Right renal cortex interstitium (tissue), 3 donors: ENCODE results near the gene EIF3K. TPM values are rescaled to one million over a fixed set of nuclear protein-coding genes. Genes with fewer than 3 reads are reported as not detected.
"Not testable (repeated sequence)": the region's sequence is repeated elsewhere in the genome, so short reads cannot be mapped to it uniquely, and the experiment has no call there.

Experiments used
- DNase-seq, 3 donors: peaks; one replicate each; pipeline ENCODE4 v3.0.0-alpha.2; 2013; ENCODE audit warnings: low read depth in 3 of 3, low spot score in 2 of 3
- polyA plus RNA-seq, 3 donors: library from polyadenylated mRNA; unstranded; fragments of 120-200 nt; gene quantifications; one replicate each; pipeline ENCODE4 v1.2.1, GENCODE V29; 2013; ENCODE audit not compliant: insufficient read length in 3 of 3

Gene EIF3K
- polyA plus RNA-seq, 3 donors = 339 to 385 (median 343) TPM

DNA sequence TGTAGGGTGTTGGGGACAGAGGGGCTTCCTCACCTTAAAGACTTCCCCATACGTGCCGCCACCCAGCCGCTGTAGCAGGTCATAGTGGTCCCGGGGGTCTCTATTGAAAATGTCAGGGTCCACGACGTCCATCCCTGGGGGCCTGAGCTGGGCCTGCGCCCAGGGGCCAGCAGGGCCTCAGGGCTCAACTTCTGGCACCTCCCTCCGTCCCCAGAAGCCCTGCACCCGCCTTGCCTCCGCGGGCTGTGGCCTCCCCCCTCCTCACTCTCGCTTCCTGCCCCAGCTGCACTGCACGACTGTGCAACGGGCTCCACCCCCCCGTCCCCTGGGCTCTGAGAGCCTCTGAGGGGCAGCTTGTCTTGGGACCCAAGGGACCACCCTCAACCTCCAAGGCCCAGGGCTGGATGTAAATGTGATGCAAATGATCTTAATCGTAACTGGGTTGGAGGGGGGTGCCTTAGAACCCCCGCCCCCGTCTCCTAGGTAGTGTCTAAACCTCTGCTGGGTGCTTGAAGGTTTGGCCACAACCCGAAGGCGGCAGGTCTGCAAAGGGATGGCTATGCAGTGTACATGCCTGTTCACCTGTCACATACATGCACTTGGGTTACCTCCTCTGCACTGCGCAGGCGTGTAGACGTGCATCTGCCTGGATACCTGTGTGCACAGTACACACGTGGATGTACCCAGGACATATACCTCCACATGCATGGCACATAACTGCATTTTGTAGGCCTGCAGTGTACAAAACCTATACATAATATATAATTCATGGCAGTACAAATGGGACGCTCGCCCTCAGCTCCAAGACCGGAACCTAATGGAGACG is 1.0 kb upstream of the EIF3K start, which contains the start of gene MAP4K1:
MAP4K1 (minus strand) TSS at position 190 of the 826 bp plus-strand sequence; CDS start at position 132, 58 bp downstream.
- DNase-seq = no peak

DNA sequence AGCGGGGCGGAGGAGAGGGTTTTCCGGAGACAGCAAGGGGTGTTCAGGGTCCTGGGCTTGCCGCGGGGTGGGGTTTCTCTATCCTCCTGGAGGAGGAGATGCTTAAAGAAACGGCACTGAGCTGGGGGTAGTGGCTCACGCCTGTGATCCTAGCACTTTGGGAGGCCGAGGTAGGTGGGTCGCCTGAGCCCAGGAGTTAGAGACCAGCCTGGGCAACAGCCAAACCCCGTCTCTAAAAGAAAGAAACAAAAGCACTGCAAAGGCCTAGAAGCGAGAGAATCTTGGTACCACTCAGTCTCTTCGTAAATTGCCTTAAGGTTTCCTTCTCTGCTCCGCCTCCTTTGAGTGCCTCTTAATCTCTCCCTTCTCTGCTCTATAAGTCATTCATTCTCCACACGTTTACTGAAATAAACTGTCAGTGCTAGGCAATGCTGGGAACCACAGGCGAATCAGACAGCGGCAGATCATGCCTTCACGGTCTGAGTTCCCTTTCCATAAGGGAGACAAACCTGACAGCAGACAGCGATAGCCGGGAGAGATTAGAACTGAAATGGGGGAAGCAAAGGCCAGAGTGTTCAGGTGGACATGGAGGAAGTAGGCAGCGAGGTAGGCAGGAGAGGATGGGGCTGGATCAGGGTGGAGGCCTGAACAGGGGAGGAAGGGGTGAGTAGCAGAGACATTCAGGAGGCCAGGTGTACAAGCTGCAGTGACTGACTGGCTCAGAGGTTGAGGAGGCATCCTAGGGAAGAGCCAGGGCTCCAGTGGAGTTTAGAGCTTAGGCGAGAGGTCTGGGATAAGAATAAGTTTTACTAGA is 580 bp downstream of the EIF3K start:
- no peak for DNase-seq

DNA sequence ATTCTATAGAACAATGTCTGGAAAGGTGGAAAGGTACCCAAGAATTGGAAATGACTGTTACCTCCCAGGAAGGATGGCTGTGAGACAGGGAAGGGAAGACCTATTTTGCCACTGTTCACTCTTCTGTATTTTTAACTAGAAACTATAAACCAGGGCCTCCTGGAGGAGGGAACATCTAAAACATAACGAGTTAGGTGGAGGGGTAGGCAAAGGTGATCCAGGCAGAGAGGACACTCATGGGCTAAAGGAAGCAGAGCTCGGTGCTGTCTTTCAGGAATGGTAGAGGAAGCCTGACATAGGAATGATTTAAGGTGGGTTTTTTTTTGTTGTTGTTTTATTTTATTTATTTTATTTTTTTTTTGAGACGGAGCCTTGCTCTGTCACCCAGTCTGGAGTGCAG is 5.8 kb downstream of the EIF3K start:
- no peak for DNase-seq

DNA sequence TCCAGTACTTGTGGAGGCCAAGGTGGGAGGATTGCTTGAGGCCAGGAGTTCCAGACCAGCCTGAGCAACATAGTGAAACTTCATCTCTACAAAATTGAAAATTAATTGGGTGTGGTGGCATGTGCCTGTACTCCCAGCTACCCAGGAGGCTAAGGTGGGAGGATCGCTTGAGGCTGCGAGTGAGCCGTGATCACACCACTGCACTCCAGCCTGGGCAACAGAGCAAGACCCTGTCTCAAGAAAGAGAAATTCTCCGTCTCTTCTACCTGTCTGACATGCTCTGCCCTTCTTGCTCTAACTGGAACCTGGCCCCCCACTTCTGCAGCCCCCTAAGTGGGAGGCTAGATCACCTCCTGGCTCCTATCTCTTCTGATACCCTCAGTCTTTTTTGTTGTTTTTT is 7.4 kb downstream of the EIF3K start:
- DNase-seq = no peak

DNA sequence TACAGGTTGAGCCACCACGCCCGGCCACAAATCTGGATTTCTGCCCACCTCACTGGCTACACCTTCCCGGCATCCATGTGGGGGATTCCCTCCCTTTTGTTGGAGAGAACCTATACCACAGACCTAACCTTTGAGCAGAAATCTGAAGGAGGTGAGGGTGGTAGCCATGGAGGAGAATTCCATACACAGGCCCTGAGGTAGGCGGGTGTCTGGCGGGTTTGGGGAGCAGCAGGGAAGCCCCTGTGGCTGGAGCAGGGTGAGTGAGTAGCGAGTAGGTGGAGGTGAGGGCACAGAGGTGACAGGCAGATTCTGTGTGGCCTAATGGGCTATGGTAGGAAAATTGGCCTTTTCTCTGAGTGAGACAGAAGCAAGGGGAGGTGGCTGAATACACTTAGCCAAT is 10.6 kb downstream of the EIF3K start:
- DNase-seq = no peak

DNA sequence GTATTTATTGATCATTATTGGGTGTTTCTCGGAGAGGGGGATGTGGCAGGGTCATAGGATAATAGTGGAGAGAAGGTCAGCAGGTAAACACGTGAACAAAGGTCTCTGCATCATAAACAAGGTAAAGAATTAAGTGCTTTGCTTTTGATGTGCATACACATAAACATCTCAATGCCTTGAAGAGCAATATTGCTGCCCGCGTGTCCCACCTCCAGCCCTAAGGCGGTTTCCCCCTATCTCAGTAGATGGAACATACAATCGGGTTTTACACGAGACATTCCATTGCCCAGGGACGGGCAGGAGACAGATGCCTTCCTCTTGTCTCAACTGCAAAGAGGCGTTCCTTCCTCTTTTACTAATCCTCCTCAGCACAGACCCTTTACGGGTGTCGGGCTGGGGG is 12.3 kb downstream of the EIF3K start:
- not testable (repeated sequence) for DNase-seq

DNA sequence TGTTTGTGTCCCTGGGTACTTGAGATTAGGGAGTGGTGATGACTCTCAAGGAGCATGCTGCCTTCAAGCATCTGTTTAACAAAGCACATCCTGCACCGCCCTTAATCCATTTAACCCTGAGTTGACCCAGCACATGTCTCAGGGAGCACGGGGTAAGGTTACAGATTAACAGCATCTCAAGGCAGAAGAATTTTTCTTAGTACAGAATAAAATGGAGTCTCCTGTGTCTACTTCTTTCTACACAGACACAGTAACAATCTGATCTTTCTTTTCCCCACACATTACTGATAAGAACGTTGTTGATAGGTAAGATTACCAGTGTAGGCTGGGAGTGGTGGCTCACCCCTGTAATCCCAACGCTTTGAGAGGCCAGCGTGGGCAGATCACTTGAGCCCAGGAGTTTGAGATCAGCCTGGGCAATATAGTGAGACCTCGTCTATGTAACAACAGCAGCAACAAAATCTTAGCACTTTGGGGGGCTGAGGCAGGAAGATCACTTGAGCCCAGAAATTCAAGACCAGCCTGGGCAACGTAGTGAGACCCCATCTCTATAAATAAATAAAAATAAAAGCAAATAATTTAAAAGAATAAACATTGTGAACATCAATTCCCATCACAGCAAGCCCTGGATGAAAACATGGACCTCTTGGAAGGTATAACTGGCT is 13.0 kb downstream of the EIF3K start:
- DNase-seq = not testable (repeated sequence)

DNA sequence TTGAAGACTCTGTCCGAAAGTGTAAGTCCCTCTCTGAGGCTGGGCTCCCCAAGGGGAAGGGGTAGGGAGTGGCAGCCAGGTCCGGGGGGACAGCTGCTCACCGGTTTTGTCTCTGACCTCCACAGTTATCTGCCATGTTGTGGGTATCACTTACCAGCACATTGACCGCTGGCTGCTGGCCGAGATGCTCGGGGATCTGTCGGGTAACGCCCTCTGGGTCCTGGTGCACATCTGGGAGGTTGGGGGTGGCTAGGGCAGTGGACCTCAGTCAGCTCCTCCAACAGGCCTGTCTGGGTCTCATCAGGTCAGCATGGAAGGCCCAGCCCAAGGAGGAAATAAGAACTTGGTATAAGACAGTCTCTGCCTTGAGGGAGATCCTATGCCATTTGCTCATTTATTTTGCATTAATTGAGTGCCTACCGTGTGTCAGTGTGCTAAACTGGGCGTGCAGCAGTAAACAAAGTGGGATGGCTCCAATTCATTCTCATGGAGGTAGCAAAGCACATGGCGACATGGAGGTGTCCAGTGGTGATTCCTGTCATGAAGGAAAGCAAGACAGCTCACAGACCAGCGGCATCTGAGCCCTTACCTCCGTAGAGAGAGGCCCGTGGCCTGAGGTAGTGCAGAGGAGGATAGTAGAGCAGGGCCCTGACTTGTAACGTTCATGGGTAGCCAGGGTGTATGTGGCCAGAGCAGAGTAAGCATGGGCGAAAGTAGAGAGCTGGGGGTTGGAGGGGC is 13.7 kb downstream of the EIF3K start:
- DNase-seq = no peak

DNA sequence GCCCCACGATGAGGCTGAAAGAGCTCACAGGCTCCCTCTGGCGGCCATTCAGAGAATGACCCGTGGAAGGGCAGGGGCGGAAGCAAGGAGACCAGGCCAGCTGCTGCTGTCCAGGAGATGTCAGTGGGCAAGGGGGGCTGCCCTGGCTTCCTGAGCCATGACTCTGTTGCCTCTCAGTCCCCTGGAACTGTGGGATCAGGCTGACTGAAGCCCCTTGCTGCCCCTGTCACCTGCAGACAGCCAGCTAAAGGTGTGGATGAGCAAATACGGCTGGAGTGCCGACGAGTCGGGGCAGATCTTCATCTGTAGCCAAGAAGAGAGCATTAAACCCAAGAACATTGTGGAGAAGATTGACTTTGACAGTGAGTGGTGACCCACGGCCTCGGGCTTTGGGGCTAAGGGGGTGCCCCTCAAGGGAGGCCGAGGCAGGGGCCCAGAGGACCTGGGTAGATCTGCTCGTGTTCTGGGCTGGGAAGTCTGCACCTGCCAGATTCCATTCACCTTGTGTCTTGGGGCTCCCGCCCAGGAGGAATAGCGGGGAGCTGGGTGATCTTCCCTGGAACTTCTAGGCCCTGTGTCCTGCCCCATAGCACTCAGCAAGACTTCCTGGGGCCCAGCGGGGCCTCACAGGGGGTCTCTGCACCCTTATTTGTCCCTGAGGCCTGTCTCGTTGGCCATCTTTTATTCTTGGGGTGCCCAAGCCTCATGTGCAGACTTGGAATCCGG is 15.9 kb downstream of the EIF3K start:
- DNase-seq = no peak

DNA sequence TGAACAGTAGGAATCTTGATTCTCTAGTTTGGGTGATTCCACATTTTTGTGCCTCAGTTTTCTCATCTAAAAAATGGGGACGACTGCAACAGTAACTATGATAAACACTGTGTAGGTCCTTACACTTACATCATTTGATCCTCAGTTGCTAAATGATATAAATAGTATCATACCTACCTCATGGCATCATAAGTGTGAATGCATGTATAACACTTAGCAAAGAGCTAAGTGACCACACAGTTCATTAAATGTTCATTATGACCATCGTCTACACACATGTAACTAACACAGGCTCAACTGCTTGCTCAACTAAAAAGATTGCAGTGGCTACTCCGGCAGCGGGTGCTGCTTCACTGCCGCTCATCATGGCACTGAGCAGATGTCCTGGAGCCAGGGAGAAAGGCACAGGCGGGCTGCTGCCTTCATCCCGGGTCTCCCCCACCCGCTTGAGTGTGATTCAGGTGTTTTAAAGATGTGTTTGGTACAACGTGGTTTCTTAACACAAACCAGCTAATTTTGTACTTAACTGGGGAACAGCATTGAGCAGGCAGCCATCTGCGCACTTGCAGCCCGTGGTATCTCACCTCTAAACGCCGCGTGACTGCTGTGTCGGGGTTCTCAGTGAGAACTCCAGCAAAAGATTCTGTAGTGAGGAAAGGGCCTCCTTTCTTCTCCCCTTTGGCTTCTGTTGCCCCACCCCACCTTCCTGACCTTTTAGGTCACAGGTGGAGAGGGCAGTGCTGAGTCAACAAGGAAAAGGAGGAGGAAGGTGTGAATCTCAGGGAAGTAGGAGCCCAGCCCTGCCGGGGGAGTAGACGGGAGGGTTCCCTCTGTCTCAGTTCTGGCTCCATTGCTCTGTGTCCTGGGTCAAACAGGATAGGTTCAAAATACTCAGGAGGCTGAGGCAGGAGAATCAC is 16.8 kb downstream of the EIF3K start:
- DNase-seq = no peak

DNA sequence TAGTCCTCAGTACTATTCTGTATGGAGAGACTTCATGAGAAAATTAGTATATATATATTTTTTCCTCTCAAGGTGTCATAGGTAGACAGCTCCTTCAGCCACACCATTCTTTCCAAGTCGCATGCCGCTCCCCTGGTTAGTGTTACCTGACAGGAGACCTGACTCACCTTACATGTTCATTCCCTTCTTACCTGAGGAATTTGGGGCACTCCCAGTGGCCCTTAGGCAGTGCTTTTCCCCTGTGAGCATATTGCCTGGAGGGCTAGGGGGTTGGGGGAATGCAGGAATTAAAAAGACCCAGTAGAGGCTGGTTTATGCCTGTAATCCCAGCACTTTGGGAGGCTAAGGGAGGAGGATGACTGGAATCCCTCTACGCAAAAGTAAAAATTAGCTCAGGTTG is 19.5 kb downstream of the EIF3K start:
- DNase-seq = no peak

DNA sequence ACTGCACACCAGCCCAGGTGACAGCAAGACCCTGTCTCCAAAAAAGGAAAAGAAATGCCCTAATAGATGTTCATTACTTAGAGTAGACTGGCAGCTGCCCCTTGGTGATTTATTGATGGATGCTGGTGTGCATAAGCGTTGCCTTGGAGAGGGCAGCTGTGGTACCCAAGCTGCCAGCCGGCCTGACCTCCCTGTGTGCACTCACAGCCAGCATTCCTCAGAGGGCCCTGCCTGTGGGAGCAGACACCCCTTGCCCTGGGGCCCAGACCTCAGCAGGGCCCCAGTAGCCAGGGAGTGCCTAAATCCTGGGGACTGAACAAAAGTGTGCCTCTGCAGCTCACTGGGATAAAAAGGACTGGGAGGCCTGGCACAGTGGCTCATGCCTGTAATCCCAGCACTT is 20.7 kb downstream of the EIF3K start:
- no peak for DNase-seq

DNA sequence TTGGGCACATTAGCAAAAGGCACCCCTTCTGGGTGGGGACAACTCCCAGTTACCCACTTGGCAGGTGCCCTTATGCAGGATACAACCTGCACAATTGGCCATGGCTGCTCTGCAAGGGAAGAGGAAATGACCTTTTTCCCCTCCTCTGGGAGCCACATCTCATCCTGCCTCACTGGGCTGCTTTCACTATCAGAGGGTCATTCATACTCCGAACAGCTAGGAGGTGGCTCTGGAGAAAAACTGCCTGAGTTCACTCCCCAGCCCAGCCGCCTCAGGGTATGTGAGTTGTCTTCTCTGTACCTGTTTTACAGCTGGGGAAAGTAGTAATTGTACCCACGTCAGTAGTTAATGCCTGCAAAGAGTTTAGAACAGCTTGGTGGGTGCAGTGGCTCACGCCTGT is 21.4 kb downstream of the EIF3K start:
- DNase-seq = no peak

DNA sequence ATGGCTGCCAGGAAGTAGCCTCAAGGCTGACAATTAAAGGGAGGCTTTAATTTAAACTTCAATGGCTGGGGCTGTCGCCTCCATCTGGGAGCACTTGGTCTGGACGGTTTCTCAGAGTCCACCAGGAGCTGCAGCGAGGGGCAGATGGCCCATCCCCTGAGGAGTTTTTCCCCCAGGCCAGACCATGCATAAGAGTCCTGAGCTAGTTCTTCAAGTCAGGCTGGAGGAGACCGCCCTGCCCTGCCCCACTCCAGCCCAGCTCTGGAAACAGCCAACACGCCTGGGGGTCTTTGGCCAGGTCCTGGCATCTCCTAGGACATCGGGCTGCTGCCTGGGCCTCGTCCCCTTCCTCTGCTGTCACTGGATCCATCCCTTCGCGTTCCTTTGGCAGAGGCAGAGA is 23.2 kb downstream of the EIF3K start:
- no peak for DNase-seq

DNA sequence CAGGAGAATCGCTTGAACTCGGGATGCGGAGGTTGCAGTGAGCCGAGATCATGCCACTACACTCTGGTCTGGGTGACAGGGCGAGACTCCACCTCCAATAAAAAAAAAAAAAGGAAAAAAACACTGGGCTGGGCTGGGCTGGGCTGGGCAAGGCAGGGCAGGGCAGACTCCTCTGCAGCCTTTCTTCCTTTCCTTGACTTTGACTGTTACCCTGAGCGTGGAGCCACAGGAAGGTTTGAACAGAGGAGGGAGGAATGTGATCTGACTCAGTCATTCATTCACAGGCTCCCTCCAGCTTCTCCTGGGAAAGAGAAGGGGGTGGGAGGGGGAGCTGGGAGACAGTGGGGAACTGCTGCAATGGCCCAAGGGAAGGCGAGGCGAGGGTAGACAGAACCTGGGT is 25.7 kb downstream of the EIF3K start:
- no peak for DNase-seq

DNA sequence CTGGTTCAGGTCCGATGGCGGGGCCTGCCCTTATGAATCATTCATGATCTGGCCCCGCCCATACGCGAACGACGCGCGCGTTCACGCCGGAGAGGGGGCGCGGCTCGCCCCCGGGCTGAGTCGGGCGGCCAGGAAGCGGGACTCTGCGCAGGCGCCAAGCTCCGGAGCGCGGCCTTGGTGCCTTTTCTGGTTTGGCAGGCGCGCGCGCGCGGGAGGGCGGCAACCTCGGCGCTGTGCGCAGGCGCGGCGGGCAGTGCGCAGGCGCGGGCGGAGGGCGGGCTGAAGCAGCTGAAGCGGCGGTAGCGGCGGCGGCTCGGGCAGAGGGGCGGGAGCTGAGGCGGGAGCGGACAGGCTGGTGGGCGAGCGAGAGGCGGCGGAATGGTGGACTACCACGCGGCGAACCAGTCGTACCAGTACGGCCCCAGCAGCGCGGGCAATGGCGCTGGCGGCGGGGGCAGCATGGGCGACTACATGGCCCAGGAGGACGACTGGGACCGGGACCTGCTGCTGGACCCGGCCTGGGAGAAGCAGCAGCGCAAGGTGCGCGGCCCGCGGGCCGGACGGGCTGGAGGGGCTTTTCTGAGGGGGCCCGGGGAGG is 28.5 kb downstream of the EIF3K start, which contains the start of gene ACTN4:
ACTN4 (plus strand) TSS at position 282 of the 598 bp plus-strand sequence; CDS start at position 379, 97 bp downstream.
- DNase-seq = peak; percentile 90 to 94 (median 94)

DNA sequence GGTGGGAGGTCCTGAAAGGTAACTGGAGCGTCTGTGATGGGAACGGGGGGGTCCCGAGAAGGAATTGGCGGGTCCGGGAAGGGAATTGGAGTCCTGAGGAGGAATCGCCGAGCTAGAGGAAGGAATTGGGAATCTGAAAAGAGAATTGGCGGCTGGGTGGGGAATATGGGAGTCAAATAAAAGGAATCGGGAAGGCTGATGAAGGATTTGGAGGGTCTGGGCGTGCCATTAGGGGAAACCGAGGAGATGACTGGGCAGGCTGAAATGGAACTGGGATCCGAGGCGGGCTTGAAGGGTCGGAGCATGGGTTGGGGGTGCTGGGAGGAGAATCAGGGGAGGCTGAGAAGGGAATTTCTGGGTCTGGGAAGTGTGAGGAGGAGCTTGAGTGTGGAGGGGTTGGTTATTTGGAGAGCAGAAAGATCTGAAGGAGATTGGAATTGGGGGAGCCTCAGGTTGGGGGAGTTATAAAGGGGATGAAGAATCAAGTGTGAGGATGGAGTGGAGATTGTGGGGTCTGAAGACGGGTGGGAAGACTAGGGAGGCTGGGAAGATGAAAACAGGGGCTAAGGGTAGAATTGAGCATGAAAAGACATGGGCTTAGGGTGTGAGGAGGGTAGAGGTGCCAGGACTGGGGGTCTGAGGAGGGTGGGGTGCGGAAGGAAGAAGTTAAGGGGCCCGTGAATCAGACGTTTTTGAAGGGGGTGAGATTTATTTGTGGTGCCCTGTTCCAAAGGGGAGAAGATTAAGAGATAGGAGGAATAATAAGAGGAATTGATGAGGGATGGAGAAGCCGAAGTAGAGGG is 29.2 kb downstream of the EIF3K start:
- no peak for DNase-seq
